Mesendoderm (in vitro differentiated cells): ENCODE data around the gene JAZF1.
A peak's percentile ranks its signal among the peaks of the same experiment; 100 is the strongest.

Source experiments
- DNase-seq: peaks from one replicate; pipeline ENCODE4 v3.0.0; 2013
- H2AK5ac ChIP-seq: 2 replicates; pipeline ENCODE4 v1.6.1; 2013; ENCODE audit warnings: low read length, inconsistent platforms
- H2BK120ac ChIP-seq: 2 replicates; pipeline ENCODE4 v1.6.1; 2013; ENCODE audit warnings: low read depth, mild to moderate bottlenecking, low read length, moderate library complexity, mixed read lengths
- H2BK15ac ChIP-seq: replicated peaks from 2 replicates; pipeline ENCODE4 v1.6.1; 2013; ENCODE audit warnings: low read depth, mild to moderate bottlenecking, moderate library complexity
- H2BK5ac ChIP-seq: 2 replicates; pipeline ENCODE4 v1.6.1; 2013; ENCODE audit warnings: low read length, inconsistent platforms
- H3K18ac ChIP-seq: 2 replicates; pipeline ENCODE4 v1.6.1; 2013; ENCODE audit warnings: mild to moderate bottlenecking, low read length, mixed read lengths
- H3K23ac ChIP-seq: one replicate; pipeline ENCODE4 v1.6.1; 2013; ENCODE audit warnings: low read length
- H3K27ac ChIP-seq: 2 replicates; pipeline ENCODE4 v1.5.1; 2013; ENCODE audit warnings: low read depth, mild to moderate bottlenecking, inconsistent platforms, low read length, moderate library complexity
- H3K27me3 ChIP-seq: 2 replicates; pipeline ENCODE4 v1.6.1; 2013; ENCODE audit warnings: low read length, control low read depth, mild to moderate bottlenecking, inconsistent platforms; ENCODE audit not compliant: insufficient read depth, poor library complexity
- H3K36me3 ChIP-seq: 2 replicates; pipeline ENCODE4 v1.6.1; 2013; ENCODE audit warnings: low read length, inconsistent platforms; ENCODE audit not compliant: control insufficient read depth, insufficient read depth
- H3K4ac ChIP-seq: one replicate; pipeline ENCODE4 v1.6.1; 2013; ENCODE audit warnings: low read depth, mild to moderate bottlenecking, low read length, moderate library complexity
- H3K4me1 ChIP-seq: 2 replicates; pipeline ENCODE4 v1.6.1; 2013; ENCODE audit warnings: low read depth, low read length, inconsistent platforms; ENCODE audit not compliant: control insufficient read depth
- H3K4me2 ChIP-seq: 2 replicates; pipeline ENCODE4 v1.6.1; 2013; ENCODE audit warnings: low read length
- H3K4me3 ChIP-seq: 2 replicates; pipeline ENCODE4 v1.5.1; 2013; ENCODE audit warnings: mild to moderate bottlenecking, low read length
- H3K56ac ChIP-seq: one replicate; pipeline ENCODE4 v1.6.1; 2013; ENCODE audit warnings: low read length
- H3K79me1 ChIP-seq: 2 replicates; pipeline ENCODE4 v1.6.1; 2013; ENCODE audit warnings: low read length, inconsistent platforms
- H3K79me2 ChIP-seq: 2 replicates; pipeline ENCODE4 v1.6.1; 2013; ENCODE audit warnings: mild to moderate bottlenecking, low read length; ENCODE audit not compliant: control insufficient read depth, insufficient read depth
- H3K9ac ChIP-seq: 2 replicates; pipeline ENCODE4 v1.6.1; 2013; ENCODE audit warnings: low read length, inconsistent platforms
- H4K5ac ChIP-seq: one replicate; pipeline ENCODE4 v1.6.1; 2013; ENCODE audit warnings: low read length
- H4K8ac ChIP-seq: one replicate; pipeline ENCODE4 v1.6.1; 2013; ENCODE audit warnings: low read depth, mild to moderate bottlenecking, control low read depth, low read length, moderate library complexity
- WGBS: extraction: QIAGEN DNeasy Blood & Tissue Kit; methylation state at CpG from one replicate; pipeline ENCODE4 v1.1.7; 2013; ENCODE audit warnings: low lambda C conversion rate, missing lambda C conversion rate; ENCODE audit not compliant: insufficient coverage; ENCODE audit errors: extremely low coverage; 5-methylcytosine and 5-hydroxymethylcytosine counted together

The JAZF1 gene

DNA sequence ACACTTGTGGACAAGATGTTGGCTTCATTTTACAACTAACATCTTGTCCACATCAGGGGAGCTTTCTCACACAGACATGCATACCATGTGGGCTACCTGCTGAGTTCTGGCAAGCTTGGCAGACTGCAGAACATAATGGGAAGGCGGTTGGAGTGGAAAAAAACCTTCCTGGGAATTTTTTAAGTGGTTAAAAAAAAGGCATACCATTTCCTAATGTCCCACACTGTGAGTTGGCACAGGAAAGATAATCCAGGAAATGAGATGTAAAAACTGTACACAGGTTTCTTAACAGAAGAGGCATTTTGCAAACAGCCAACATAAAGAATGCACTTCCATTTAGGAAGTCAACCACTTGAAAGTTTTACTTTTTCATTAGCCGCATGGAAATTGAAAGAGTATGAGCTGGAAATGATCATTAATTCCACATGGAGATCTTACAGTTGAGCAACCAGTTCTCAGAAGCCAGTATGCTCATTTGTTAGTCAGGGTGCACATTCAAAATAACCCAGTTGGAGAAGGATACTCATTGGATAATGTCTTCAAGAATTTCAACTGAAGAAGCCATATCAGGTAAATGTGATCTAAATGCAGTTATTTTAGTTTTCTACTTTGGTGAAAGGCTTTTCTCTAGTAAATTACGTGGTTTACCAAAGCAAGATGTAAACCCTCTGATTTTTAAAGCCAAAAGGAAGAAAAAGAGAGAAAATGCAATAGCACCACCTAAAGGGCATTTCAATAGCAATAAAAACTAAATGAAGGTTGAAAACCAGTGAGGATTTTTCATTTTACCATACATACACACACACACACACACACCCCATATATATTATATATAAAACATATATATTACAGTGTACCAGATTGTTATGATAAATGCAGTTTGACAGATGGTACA is 246.7 kb downstream of the JAZF1 start:
- Histone ChIP-seq H3K4me3 (no peak overlapping the region), H3K79me2 (no peaks in the 10 kb centered on the region), H3K4me2 (no peak overlapping the region), H4K8ac (no peak overlapping the region), H3K36me3 (no peaks in the 10 kb centered on the region), H3K18ac (peak overlapping the region; percentile 18), H3K27ac (peak overlapping the region; percentile 1), H4K5ac (no peak overlapping the region), H2BK15ac (peak overlapping the region; percentile 74), H3K79me1 (no peaks in the 10 kb centered on the region), H2BK120ac (no peak overlapping the region), H3K4ac (no peak overlapping the region), H3K4me1 (no peaks in the 10 kb centered on the region), H3K9ac (no peak overlapping the region), H2BK5ac (no peak overlapping the region), H2AK5ac (no peak overlapping the region), H3K23ac (no peak overlapping the region), H3K56ac (no peak overlapping the region), H3K27me3 (no peaks in the 10 kb centered on the region)
- DNase-seq, result peak; percentile 79
- WGBS, result no CpG with 5 or more reads among the region's 3 CpGs

DNA sequence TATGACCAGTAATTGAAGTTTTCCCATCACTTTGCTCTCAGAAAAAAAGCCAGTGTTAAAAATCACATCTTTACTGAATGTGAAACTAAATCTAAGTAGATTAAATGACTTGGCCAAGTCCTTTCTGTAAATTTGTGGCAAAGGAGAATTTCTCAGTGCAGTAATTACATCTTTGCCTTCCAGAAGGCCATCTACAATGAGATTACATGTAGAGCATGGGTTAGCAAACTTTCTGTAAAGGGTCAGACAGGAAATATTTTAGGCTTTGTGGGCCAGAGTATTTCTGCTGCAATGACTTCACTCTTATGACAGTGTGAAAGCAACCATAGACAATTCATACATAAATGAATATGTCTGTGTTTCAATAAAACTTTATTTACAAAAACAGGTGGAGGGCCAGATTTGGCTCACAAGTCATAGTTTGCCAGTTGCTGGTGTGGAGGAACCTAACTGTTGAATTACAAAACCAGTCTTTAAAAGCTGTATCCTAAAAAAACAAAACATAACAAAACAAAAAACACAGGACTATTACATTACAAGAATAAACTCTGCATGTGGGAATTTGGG is 249.6 kb downstream of the JAZF1 start:
- H2AK5ac ChIP-seq, result no peak overlapping the region
- H2BK120ac ChIP-seq, result no peak overlapping the region
- H3K4ac ChIP-seq, result no peak overlapping the region
- no peaks in the 10 kb centered on the region for H3K36me3 ChIP-seq
- no peaks in the 10 kb centered on the region for H3K79me1 ChIP-seq
- no peaks in the 10 kb centered on the region for H3K4me1 ChIP-seq
- H3K23ac ChIP-seq, result no peak overlapping the region
- no peak overlapping the region for H3K9ac ChIP-seq
- H3K79me2 ChIP-seq, result no peaks in the 10 kb centered on the region
- H3K27ac ChIP-seq, result no peak overlapping the region
- no peaks in the 10 kb centered on the region for H3K27me3 ChIP-seq
- H4K8ac ChIP-seq, result no peak overlapping the region
- no peak for DNase-seq
- H4K5ac ChIP-seq, result no peak overlapping the region
- H3K18ac ChIP-seq, result no peak overlapping the region
- H3K4me3 ChIP-seq, result no peak overlapping the region
- H3K4me2 ChIP-seq, result no peak overlapping the region
- no peak overlapping the region for H2BK15ac ChIP-seq
- H3K56ac ChIP-seq, result no peak overlapping the region
- H2BK5ac ChIP-seq, result no peak overlapping the region

DNA sequence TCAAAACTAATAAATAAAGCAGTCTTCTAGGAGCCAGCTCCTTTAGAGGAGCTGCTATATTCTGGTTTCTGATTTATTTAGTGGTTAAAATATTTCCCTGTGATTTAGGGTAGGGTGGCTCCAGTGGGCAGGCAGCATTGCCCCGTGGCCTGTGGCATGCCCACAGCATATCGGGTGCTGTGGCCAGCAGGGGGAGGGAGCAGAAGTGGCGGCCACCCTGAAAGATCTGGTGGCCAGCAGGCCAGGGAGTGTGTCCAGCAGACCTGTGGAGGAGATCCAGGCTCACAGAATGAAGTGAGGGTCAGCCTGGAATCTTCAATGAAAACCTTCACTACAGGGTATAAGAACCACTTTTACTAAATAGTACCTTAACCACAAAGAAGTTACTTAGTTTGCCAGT is 251.5 kb downstream of the JAZF1 start:
- Histone ChIP-seq H2BK15ac (no peak overlapping the region), H4K5ac (no peak overlapping the region), H3K56ac (no peak overlapping the region), H2BK120ac (no peak overlapping the region), H3K18ac (no peak overlapping the region), H3K79me2 (no peaks in the 10 kb centered on the region), H2AK5ac (no peak overlapping the region), H3K27ac (no peak overlapping the region), H3K79me1 (no peaks in the 10 kb centered on the region), H3K4ac (no peak overlapping the region), H3K4me3 (no peak overlapping the region), H3K23ac (no peak overlapping the region), H4K8ac (no peak overlapping the region), H3K9ac (no peak overlapping the region), H3K36me3 (no peaks in the 10 kb centered on the region), H3K27me3 (no peaks in the 10 kb centered on the region), H3K4me1 (no peaks in the 10 kb centered on the region), H2BK5ac (no peak overlapping the region), H3K4me2 (no peak overlapping the region)
- no CpG with 5 or more reads among the region's 3 CpGs for WGBS
- DNase-seq, result no peak

DNA sequence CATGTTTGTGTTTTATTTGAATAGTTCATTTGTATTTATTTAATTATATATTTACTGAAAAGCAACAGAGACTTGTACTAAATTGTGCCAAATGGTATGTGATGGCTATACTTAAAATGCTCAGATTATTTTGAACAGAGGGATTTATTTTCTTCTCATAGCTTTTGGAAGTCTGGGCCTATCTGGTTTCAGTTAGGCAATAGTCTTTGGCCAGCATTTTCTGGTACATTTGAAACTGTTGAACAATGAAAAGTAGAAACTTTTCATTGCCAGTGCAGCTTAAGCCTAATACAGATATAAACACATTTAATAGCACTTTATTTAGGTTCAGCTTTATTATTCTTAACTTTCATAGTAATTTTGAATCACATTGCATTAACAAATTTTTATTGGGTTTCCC is 252.6 kb downstream of the JAZF1 start:
- Histone ChIP-seq H3K79me2 (no peaks in the 10 kb centered on the region), H3K79me1 (no peaks in the 10 kb centered on the region), H3K4ac (no peak overlapping the region), H4K5ac (no peak overlapping the region), H3K27me3 (no peaks in the 10 kb centered on the region), H2AK5ac (no peak overlapping the region), H3K27ac (no peak overlapping the region), H2BK15ac (no peak overlapping the region), H3K4me3 (no peak overlapping the region), H3K4me1 (peaks cover 6% of the 10 kb centered on the region), H3K9ac (no peak overlapping the region), H3K18ac (no peak overlapping the region), H4K8ac (no peak overlapping the region), H3K36me3 (no peaks in the 10 kb centered on the region), H2BK5ac (no peak overlapping the region), H3K23ac (no peak overlapping the region), H2BK120ac (no peak overlapping the region), H3K4me2 (no peak overlapping the region), H3K56ac (no peak overlapping the region)
- DNase-seq, result no peak

DNA sequence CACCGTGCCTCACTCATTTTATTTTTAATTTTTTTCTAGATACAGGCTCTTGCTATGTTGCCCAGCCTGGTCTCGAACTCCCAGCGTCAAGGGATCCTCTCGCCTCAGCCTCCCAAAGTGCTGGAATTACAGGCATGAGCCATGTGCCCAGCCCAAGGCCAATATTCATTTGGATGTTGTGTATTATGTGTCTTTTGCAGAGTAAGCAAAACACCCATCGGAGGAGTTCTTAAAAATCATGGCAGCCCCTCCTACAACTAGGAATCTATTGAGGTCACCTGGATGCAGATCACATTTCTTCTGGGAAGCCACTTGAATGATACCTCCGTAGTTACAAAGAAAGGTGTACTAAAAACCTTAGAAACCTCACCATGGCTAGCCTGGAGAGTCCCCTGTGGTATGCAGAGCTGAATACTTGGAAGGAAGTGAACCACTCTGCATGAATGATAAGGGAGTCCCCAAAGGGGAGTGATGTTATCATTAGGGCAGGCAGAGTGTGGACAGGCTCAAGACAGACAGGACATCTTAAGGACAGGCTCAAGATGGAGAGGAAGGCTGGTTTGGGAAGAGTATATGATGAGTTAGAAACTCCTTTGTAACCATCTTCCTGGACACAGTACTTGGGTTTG is 254.9 kb downstream of the JAZF1 start:
- Histone ChIP-seq H2BK15ac (no peak overlapping the region), H3K9ac (no peak overlapping the region), H3K27ac (no peak overlapping the region), H2BK120ac (no peak overlapping the region), H2BK5ac (no peak overlapping the region), H3K4ac (no peak overlapping the region), H3K4me3 (no peak overlapping the region), H4K5ac (no peak overlapping the region), H3K79me2 (no peaks in the 10 kb centered on the region), H2AK5ac (no peak overlapping the region), H3K56ac (no peak overlapping the region), H3K4me1 (peaks cover 6% of the 10 kb centered on the region), H3K36me3 (no peaks in the 10 kb centered on the region), H3K79me1 (no peaks in the 10 kb centered on the region), H4K8ac (no peak overlapping the region), H3K18ac (no peak overlapping the region), H3K4me2 (no peak overlapping the region), H3K23ac (no peak overlapping the region), H3K27me3 (no peaks in the 10 kb centered on the region)
- no peak for DNase-seq
- no CpG with 5 or more reads among the region's 6 CpGs for WGBS
